ENCODE measurements around the gene FKBP15. TPM values are rescaled to one million over a fixed set of nuclear protein-coding genes. Genes with fewer than 3 reads are reported as not detected.

Gene FKBP15
- total RNA-seq, 6 donors from 2014 or later = 36.5 to 72.3 (median 50.0) TPM

DNA sequence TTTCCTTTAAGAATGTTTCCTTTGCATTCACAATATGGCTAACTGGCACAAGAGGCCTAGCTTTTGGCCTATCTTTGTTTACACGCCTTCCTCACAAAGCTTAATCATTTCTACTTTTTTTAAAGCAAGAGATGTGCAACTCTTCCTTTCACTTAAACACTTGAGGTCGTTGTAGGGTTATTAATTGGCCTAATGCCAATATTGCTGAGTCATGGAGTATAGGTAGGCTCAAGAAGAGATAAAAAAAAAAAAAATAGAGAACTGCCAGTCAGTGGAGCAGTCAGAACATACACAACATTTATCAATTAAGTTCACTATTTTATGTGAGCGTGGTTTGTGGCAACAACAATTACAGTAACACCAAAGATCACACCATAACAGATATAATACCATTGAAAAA lies 5.9 kb downstream of the FKBP15 start:
- no peak for DNase-seq
- Histone ChIP-seq H3K36me3 (peaks cover 0 to 13% (median 11%) of the 10 kb centered on the region in 4 donors), H3K4me3 (no peak overlapping the region), H3K4me1 (peaks cover 23 to 41% (median 27%) of the 10 kb centered on the region in 4 donors), H3K9me3 (no peaks in the 10 kb centered on the region), H3K27ac (peak overlapping the region in 2 of 4 donors; percentile 10 to 35), H3K27me3 (no peaks in the 10 kb centered on the region)
- 60% methylated on average over 3 of the region's 3 CpGs for WGBS, 2 donors
- ATAC-seq (ENCODE audit: low FRiP score in 2 of 2) = no peak
- TF ChIP-seq, protein P1, sequence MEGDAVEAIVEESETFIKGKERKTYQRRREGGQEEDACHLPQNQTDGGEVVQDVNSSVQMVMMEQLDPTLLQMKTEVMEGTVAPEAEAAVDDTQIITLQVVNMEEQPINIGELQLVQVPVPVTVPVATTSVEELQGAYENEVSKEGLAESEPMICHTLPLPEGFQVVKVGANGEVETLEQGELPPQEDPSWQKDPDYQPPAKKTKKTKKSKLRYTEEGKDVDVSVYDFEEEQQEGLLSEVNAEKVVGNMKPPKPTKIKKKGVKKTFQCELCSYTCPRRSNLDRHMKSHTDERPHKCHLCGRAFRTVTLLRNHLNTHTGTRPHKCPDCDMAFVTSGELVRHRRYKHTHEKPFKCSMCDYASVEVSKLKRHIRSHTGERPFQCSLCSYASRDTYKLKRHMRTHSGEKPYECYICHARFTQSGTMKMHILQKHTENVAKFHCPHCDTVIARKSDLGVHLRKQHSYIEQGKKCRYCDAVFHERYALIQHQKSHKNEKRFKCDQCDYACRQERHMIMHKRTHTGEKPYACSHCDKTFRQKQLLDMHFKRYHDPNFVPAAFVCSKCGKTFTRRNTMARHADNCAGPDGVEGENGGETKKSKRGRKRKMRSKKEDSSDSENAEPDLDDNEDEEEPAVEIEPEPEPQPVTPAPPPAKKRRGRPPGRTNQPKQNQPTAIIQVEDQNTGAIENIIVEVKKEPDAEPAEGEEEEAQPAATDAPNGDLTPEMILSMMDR (IDR thresholded peaks at IDR 0.05) = no peak
- TF ChIP-seq EP300 (IDR thresholded peaks at IDR 0.05) (no peak), POLR2A (IDR thresholded peaks at IDR 0.05) (no peak), POLR2AphosphoS5 (IDR thresholded peaks at IDR 0.05) (no peak)

DNA sequence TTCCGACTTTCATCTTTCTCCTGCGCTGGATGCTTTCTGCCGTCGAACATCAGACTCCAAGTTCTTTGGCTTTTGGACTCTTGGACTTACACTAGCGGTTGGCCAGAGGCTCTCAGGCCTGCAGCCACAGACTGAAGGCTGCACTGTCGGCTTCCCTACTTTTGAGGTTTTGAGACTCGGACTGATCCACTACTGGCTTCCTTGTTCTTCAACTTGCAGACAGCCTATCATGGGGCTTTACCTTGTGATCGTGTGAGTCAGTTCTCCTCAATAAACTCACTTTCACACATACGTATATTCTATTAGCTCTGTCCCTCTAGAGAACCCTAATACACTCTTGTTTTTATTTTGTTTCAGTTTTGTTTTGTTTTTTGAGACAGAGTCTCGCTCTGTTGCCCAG lies 10.3 kb downstream of the FKBP15 start:
- Histone ChIP-seq H3K27me3 (no peaks in the 10 kb centered on the region), H3K9me3 (no peaks in the 10 kb centered on the region), H3K4me1 (peaks cover 15 to 20% (median 17%) of the 10 kb centered on the region in 4 donors), H3K27ac (peak overlapping the region; percentile 41 to 69 (median 54)), H3K36me3 (peaks cover 11 to 54% (median 29%) of the 10 kb centered on the region in 4 donors), H3K4me3 (no peak overlapping the region)
- ATAC-seq (ENCODE audit: low FRiP score in 2 of 2) = no peak
- peak in 1 of 2 donors; percentile 53 for DNase-seq
- WGBS, 2 donors = 90 to 94% methylated on average over 10 of the region's 10 CpGs
- TF ChIP-seq, protein P1 (IDR thresholded peaks at IDR 0.05) = no peak
- TF ChIP-seq POLR2A (IDR thresholded peaks at IDR 0.05) (peak in 1 of 4 donors; percentile 71), POLR2AphosphoS5 (IDR thresholded peaks at IDR 0.05) (peak in 1 of 2 donors; percentile 21), EP300 (IDR thresholded peaks at IDR 0.05) (no peak)

DNA sequence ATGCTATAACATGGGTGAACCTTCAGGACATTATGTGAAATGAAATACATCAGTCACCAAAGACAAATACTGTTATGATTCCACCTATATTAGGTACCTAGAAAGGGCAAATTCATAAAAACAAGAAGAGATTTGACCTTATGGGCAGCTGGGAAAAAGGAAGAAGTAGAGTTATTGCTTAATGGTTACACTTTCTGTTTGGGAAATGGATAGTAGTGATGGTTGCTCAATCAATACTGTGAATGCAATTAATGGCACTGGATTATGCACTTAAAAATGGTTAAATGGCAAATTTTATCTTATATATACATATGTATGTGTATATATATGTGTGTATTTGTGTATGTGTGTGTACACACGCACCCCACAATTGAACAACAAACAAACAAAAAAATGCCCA lies 15.2 kb downstream of the FKBP15 start:
- WGBS, 2 donors = 97 to 100% methylated on average over 1 of the region's 1 CpG
- DNase-seq (no peak), ATAC-seq (ENCODE audit: low FRiP score in 2 of 2) (peak in 1 of 2 donors; percentile 67)
- H3K27me3 ChIP-seq = no peaks in the 10 kb centered on the region
- no peaks in the 10 kb centered on the region for H3K9me3 ChIP-seq
- peak overlapping the region in 1 of 4 donors; percentile 31 for H3K27ac ChIP-seq
- no peak for TF ChIP-seq POLR2AphosphoS5 (IDR thresholded peaks at IDR 0.05)
- TF ChIP-seq POLR2A (IDR thresholded peaks at IDR 0.05) = no peak
- TF ChIP-seq, protein P1 (IDR thresholded peaks at IDR 0.05) = no peak
- TF ChIP-seq EP300 (IDR thresholded peaks at IDR 0.05) = no peak
- no peak overlapping the region for H3K4me3 ChIP-seq
- peaks cover 7 to 15% (median 11%) of the 10 kb centered on the region in 4 donors for H3K4me1 ChIP-seq
- peaks cover 16 to 82% (median 49%) of the 10 kb centered on the region in 4 donors for H3K36me3 ChIP-seq

DNA sequence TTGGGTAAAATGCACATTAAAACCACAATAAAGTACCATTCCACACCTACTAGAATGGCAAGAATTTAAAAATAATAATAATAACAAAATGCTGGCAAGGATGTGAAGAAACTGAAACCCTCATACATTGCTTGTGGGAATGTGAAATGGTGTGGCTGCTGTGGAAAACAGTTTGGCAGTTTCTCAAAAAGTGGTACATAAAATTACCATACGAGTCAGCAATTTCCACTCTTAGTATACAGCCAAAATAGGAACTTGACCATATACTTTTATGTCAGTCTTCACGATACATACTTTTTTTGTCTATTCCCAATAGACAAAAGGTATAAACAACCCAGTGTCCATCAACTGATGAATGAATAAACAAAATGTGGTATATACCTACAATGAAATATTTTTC lies 15.6 kb downstream of the FKBP15 start:
- peaks cover 3 to 12% (median 10%) of the 10 kb centered on the region in 4 donors for H3K4me1 ChIP-seq
- no peaks in the 10 kb centered on the region for H3K27me3 ChIP-seq
- H3K36me3 ChIP-seq = peaks cover 16 to 78% (median 44%) of the 10 kb centered on the region in 4 donors
- ATAC-seq (ENCODE audit: low FRiP score in 2 of 2) (no peak), DNase-seq (no peak)
- 75 to 84% methylated on average over 2 of the region's 2 CpGs for WGBS, 2 donors
- H3K9me3 ChIP-seq = no peaks in the 10 kb centered on the region
- H3K4me3 ChIP-seq = no peak overlapping the region
- peak overlapping the region in 1 of 4 donors; percentile 6 for H3K27ac ChIP-seq
- TF ChIP-seq POLR2AphosphoS5 (IDR thresholded peaks at IDR 0.05) = no peak
- no peak for TF ChIP-seq POLR2A (IDR thresholded peaks at IDR 0.05)
- TF ChIP-seq, protein P1 (IDR thresholded peaks at IDR 0.05) = no peak
- TF ChIP-seq EP300 (IDR thresholded peaks at IDR 0.05) = no peak

All from upper lobe of left lung (tissue), 6 donors.